PC-3 (cell line): ENCODE measurements around the gene SLC15A2.

Source experiments
- CTCF ChIP-seq: fragments of 300-600 bp; sonication (generic); conservative IDR thresholded peaks from 2 replicates; pipeline ENCODE4 v1.5.1; 2017; ENCODE audit warnings: antibody characterized with exemption, low read depth, mild to moderate bottlenecking, low read length
- EZH2phosphoT487 ChIP-seq: fragments of 300-600 bp; sonication (generic); IDR thresholded peaks from 2 replicates; pipeline ENCODE4 v1.6.1; 2018; ENCODE audit warnings: mild to moderate bottlenecking, antibody characterized with exemption, low read length, borderline replicate concordance

GRCh38 chr3:121863801-121864200 is 30.4 kb upstream of the SLC15A2 start:
- TF ChIP-seq CTCF = no peak
- TF ChIP-seq EZH2phosphoT487 = no peak
